Motor neuron (in vitro differentiated cells): ENCODE results near the gene FRMPD2. TPM values are rescaled to one million over a fixed set of nuclear protein-coding genes. Genes with fewer than 3 reads are reported as not detected.

ENCODE experiments used
- ATAC-seq, 8 experiments: fragments of 200-7000 bp; cut with Tn5 transposase; replicated peaks in 6 of 8; 2 replicates each; pipeline ENCODE4 v1.8.0; 2021; ENCODE audit warnings: mild to moderate bottlenecking in 8 of 8, moderate library complexity in 8 of 8
- H3K27ac ChIP-seq, 2 donors: fragments of 250-450 bp; sonication (Bioruptor Pico); 2 replicates each; pipeline ENCODE4 v1.9.0; 2021; ENCODE audit warnings: antibody characterized with exemption in 2 of 2, mild to moderate bottlenecking in 2 of 2, moderate library complexity in 1 of 2
- H3K4me1 ChIP-seq, 2 donors: fragments of 250-450 bp; sonication (Bioruptor Pico); replicated peaks in 1 of 2; 2 replicates each; pipeline ENCODE4 v1.6.1; 2021; ENCODE audit warnings: antibody characterized with exemption in 2 of 2, mild to moderate bottlenecking in 2 of 2, moderate library complexity in 1 of 2
- H3K4me3 ChIP-seq, 5 donors: fragments of 250-450 bp; sonication (Bioruptor Pico); 2 replicates each; pipeline ENCODE4 v1.9.0; 2021; ENCODE audit warnings: antibody characterized with exemption in 5 of 5, mild to moderate bottlenecking in 5 of 5, moderate library complexity in 4 of 5
- WGBS, 10 experiments: fragments of 450-650 bp; shearing (Covaris generic); methylation state at CpG; one replicate each; pipeline ENCODE4 v1.0.0; 2022; 5-methylcytosine and 5-hydroxymethylcytosine counted together
- in situ Hi-C, 9 experiments: fragments of 400-800 bp; cut with MboI; loops; one replicate each; pipeline ENCODE4 v1.15.0; 2021; ENCODE audit warnings: low sequenced_read_pairs in 9 of 9, low pct_unique_long_range_greater_than_20kb in 2 of 9; ENCODE audit not compliant: unreplicated experiment in 9 of 9
- total RNA-seq, 8 experiments: library from RNA; unstranded; fragments of 300-600 nt; gene quantifications; 2 replicates each; pipeline versions ENCODE4 v1.2.3 to v1.2.4, GENCODE V29; 2022

The FRMPD2 gene
- total RNA-seq: 10 to 100 TPM in 1 of 8 experiments, 1 to 10 TPM in 2, under 1 TPM in 5; 0.11 to 12.8 (median 0.85) TPM

GRCh38 chr10:48274636-48275035 lies at the start of gene FRMPD2:
Gene FRMPD2 (minus strand): TSS chr10:48274696. CDS start chr10:48274567, 129 bp downstream.
- Histone ChIP-seq H3K4me3 (no peak within 1 kb of the TSS), H3K4me1 (peaks cover 9 to 11% of the 10 kb centered on the region in 2 donors), H3K27ac (no peak within 1 kb of the TSS)
- 60 to 83% (median 79%) methylated on average over 1 to 6 of the region's 8 CpGs; no CpG with 5 or more reads in 6 of the 10 experiments for WGBS, 10 experiments
- in situ Hi-C loops: loop anchor here in 1 of 9 experiments (25.0 kb wide), 1 partner anchor 1712 kb away; the partner anchor contains the start of gene GPRIN2
- ATAC-seq: peak in 3 of 8 experiments; percentile 16 to 75 (median 33)

DNA sequence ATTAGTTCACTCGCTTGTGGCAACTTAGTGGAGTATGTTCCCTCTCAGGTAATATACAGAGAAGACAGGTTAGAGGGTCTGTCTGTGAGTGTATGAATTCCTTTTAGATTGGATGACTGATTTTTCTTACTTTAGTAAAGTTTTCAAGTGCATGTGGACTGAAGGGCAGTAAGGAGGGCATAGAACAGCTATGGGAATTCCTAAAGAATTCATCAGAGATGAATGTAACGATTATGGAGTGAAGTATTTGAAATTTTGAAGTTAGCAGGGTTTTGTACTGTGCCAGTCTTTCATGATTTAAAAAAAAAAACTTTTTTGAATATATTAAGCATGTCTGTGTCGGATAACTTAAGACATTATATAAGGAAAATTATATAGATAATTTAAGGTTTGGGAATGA lies 47.5 kb upstream of the FRMPD2 start:
- 22 to 100% (median 95%) methylated on average over 1 to 3 of the region's 3 CpGs for WGBS, 10 experiments
- no peak for ATAC-seq
- in situ Hi-C loops: no loop called here

DNA sequence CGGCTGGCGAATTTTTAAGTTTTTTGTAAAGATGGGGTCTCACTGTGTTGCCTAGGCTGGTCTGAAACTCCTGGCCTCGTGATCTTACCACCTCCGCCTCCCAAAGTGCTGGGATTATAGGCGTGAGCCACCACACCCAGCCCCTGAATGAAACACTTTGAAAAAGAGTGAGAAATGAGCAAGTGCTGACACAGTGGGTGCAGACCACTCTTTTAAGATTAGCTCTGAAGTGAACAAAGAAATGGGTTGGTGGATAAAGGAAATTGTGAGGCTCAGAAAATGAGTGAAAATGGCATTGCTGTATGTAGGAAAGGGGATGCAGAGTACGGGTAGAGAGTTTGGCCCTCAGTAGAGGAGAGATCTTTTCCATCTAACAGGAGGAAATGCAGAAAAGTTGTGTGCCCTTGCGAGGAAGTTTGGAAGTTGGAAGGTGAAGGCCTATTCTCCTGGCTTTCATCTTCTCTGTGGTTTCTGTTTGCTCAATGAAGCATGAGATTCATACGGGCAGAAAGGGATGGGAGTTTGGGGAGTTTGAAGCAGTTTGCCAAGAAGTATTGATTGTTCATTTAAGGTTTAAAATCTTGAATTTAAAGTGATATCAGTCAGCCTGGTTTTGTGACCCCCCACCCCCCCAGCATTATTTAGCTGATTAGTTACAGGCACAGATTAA lies 43.0 kb upstream of the FRMPD2 start:
- Histone ChIP-seq H3K27ac (no peak overlapping the region), H3K4me1 (no peaks in the 10 kb centered on the region), H3K4me3 (no peak overlapping the region)
- WGBS, 10 experiments: 0 to 100% (median 70%) methylated on average over 1 to 8 of the region's 8 CpGs
- in situ Hi-C loops: no loop called here
- ATAC-seq: no peak

More for the DNA sequence above, 47.5 kb upstream of the FRMPD2 start:
- Histone ChIP-seq H3K27ac (no peak overlapping the region), H3K4me3 (no peak overlapping the region), H3K4me1 (no peaks in the 10 kb centered on the region)

DNA sequence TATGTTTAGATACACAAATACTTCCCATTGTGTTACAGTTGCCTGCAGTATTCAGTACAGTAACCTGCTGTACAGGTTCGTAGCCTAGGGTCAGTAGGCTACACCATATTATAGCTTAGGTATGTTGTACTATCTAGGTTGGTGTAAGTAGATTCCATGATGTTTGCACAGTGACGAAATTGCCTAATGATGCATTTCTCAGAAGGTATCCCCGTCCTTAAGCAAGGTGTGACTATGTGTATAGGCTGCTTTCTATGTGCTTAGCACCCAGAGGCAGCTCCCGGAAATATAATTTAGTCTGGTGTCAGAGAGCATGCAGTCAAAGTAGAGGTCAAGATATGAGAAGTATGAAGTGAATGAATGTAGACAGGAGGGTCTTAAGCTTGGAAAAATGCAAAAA lies 41.7 kb upstream of the FRMPD2 start:
- H3K4me1 ChIP-seq: no peaks in the 10 kb centered on the region
- in situ Hi-C loops: no loop called here
- H3K4me3 ChIP-seq: no peak overlapping the region
- no peak for ATAC-seq
- 67 to 100% (median 99%) methylated on average over 1 to 4 of the region's 4 CpGs for WGBS, 10 experiments
- H3K27ac ChIP-seq: no peak overlapping the region

- in situ Hi-C loops: no loop called here
- 83 to 100% (median 100%) methylated on average over 1 to 2 of the region's 2 CpGs; no CpG with 5 or more reads in 5 of the 10 experiments for WGBS, 10 experiments
These were observed 39.6 kb upstream of the FRMPD2 start for GRCh38 chr10:48314107-48314506.

GRCh38 chr10:48309711-48310226 lies 35.3 kb upstream of the FRMPD2 start:
- 28 to 100% (median 70%) methylated on average over 1 to 2 of the region's 2 CpGs; no CpG with 5 or more reads in 1 of the 10 experiments for WGBS, 10 experiments
- Histone ChIP-seq H3K4me3 (no peak overlapping the region), H3K27ac (no peak overlapping the region), H3K4me1 (peaks cover 4 to 17% of the 10 kb centered on the region in 2 donors)
- in situ Hi-C loops: no loop called here
- no peak for ATAC-seq

More at GRCh38 chr10:48314107-48314506, 39.6 kb upstream of the FRMPD2 start:
- H3K4me3 ChIP-seq: no peak overlapping the region
- peak in 1 of 8 experiments; percentile 20 for ATAC-seq
- H3K4me1 ChIP-seq: peaks cover 0 to 2% of the 10 kb centered on the region in 2 donors
- H3K27ac ChIP-seq: no peak overlapping the region

GRCh38 chr10:48307711-48308018 lies 33.2 kb upstream of the FRMPD2 start:
- in situ Hi-C loops: no loop called here
- no peak overlapping the region for H3K27ac ChIP-seq
- 0 to 31% (median 11%) methylated on average over 1 to 3 of the region's 3 CpGs; no CpG with 5 or more reads in 2 of the 10 experiments for WGBS, 10 experiments
- peaks cover 4 to 17% of the 10 kb centered on the region in 2 donors for H3K4me1 ChIP-seq
- H3K4me3 ChIP-seq: peak overlapping the region; percentile 84 to 96 (median 92)
- no peak for ATAC-seq

GRCh38 chr10:48306870-48307710 lies 32.6 kb upstream of the FRMPD2 start:
- peak; percentile 57 to 80 (median 72) for ATAC-seq
- in situ Hi-C loops: no loop called here
- peak overlapping the region; percentile 84 to 96 (median 92) for H3K4me3 ChIP-seq
- WGBS, 10 experiments: 0 to 19% (median 0%) methylated on average over 1 to 15 of the region's 70 CpGs; no CpG with 5 or more reads in 2 of the 10 experiments
- peak overlapping the region; percentile 96 to 98 for H3K27ac ChIP-seq
- H3K4me1 ChIP-seq: peaks cover 4 to 17% of the 10 kb centered on the region in 2 donors

DNA sequence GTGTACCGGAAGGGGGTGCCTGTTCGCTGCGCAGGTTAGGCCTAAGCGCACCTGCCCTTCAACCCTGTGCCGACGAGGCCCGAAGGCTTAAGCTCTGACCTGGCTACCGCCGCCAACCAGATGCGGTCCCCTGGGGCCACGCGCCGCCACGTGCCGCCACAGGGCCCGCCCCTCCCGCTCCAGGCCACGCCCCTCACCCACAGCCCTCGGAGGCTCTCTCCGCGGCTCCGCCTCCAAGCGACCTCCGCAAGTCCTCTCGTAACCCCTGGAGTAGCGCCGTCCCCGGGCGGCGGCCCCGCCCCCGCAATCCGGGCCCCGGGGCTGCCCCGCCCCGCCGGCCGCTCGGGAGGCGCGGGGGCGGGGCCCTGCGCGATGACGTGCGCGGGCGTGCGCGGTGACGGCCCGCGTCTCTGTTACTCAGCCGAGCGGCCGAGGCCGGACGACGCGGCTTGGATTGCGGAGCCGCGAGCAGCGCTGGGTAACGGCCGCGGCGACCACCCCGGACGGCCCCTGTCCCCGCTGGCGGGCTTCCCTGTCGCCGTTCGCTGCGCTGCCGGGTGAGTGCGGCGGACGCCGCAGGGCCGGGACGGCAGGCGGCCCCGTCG lies 31.9 kb upstream of the FRMPD2 start, which contains the start of gene MAPK8:
Gene MAPK8 (plus strand): TSS at position 413 of the 605 bp plus-strand sequence. CDS start 94,984 bp downstream, outside the sequence.
- in situ Hi-C loops: no loop called here
- H3K4me1 ChIP-seq: peaks cover 4 to 17% of the 10 kb centered on the region in 2 donors
- H3K4me3 ChIP-seq: peak within 1 kb of the TSS; percentile 84 to 96 (median 92)
- no CpG with 5 or more reads among the region's 86 CpGs for WGBS, 10 experiments
- peak; percentile 86 to 93 (median 90) for ATAC-seq
- H3K27ac ChIP-seq: peak within 1 kb of the TSS; percentile 96 to 98

GRCh38 chr10:48305905-48306264 lies 31.4 kb upstream of the FRMPD2 start:
- 39 to 94% (median 77%) methylated on average over 1 to 9 of the region's 9 CpGs; no CpG with 5 or more reads in 1 of the 10 experiments for WGBS, 10 experiments
- ATAC-seq: no peak
- Histone ChIP-seq H3K4me1 (peaks cover 4 to 17% of the 10 kb centered on the region in 2 donors), H3K27ac (peak overlapping the region in 1 of 2 donors; percentile 32), H3K4me3 (peak overlapping the region; percentile 84 to 96 (median 92))
- in situ Hi-C loops: no loop called here

- Histone ChIP-seq H3K4me3 (no peak overlapping the region), H3K27ac (no peak overlapping the region), H3K4me1 (peaks cover 3 to 4% of the 10 kb centered on the region in 2 donors)
- ATAC-seq: no peak
- WGBS, 10 experiments: 48 to 100% (median 83%) methylated on average over 1 to 7 of the region's 8 CpGs; no CpG with 5 or more reads in 1 of the 10 experiments
- in situ Hi-C loops: no loop called here
These were observed 28.3 kb upstream of the FRMPD2 start for GRCh38 chr10:48302515-48303476.

- in situ Hi-C loops: no loop called here
- 100% methylated on average over 1 of the region's 2 CpGs; no CpG with 5 or more reads in 9 of the 10 experiments for WGBS, 10 experiments
- no peak for ATAC-seq
These were observed 26.1 kb upstream of the FRMPD2 start for GRCh38 chr10:48300556-48300955.

More at GRCh38 chr10:48300556-48300955, 26.1 kb upstream of the FRMPD2 start:
- H3K4me3 ChIP-seq: no peak overlapping the region
- H3K27ac ChIP-seq: no peak overlapping the region
- H3K4me1 ChIP-seq: no peaks in the 10 kb centered on the region
